Esophagus mucosa (tissue), 1 donor: ENCODE results near the gene FTO. TPM values are rescaled to one million over a fixed set of nuclear protein-coding genes. Genes with fewer than 3 reads are reported as not detected.
"Not testable (repeated sequence)": the region's sequence is repeated elsewhere in the genome, so short reads cannot be mapped to it uniquely, and the experiment has no call there.

Experiments
- ATAC-seq: fragments of 200-7000 bp; cut with Tn5 transposase; one replicate; pipeline ENCODE4 v1.9.1; 2020
- total RNA-seq: library from RNA; stranded (reverse); gene quantifications from one replicate; pipeline ENCODE4 v1.2.4, GENCODE V29; 2023
- donor health status: DM: yes; HTN: yes; CAD: no.

The FTO gene
- total RNA-seq, 1 donor from 2014 or later, result 33.3 TPM

DNA sequence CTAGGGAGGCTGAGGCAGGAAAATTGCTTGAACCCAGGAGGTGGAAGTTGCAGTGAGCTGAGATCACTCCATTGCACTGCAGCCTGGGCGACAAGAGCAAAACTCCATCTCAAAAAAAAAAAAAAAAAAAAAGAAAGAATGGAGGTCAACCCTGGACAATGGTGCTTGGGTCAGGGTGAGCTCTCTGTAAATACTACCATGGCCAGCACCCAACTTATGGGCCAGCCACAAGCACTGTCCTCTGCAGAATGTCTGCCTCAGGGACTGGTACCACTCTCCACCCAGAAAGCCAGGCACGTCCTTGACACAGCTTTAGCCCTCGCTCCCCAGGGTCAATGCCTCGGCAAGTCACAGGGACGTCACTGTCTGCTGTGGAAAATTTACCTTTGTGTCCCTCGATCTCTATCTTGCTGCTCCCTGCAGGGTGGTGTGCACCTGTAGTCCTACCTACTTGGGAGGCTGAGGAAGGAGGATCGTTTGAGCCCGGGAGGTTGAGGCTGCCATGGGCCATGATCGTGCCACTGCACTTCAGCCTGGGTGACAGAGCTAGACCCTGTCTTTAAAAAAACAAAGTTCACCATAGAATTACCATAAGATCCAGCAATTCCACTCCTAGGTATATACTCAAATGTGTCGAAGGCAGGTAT, 459.4 kb downstream of the FTO start:
- no peak for ATAC-seq

DNA sequence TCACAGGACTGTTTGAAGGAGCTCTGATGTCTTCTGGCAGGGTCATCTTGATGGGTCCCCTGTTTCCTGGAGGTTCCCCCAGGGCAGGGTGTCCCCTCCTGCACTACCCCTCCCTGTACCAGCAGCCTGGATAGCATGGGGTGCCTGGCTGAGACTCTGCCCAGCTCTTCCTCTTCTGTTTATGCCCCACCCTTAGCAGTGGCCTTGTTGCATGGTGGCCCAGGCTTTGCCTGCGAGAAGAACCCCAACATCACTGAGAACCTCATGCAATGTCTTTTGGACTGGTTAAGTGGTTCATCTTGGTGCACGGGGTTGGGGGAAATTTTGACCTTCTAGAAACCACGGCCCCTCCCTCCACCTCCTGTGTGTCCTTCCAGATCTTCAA, 460.8 kb downstream of the FTO start:
- no peak for ATAC-seq

DNA sequence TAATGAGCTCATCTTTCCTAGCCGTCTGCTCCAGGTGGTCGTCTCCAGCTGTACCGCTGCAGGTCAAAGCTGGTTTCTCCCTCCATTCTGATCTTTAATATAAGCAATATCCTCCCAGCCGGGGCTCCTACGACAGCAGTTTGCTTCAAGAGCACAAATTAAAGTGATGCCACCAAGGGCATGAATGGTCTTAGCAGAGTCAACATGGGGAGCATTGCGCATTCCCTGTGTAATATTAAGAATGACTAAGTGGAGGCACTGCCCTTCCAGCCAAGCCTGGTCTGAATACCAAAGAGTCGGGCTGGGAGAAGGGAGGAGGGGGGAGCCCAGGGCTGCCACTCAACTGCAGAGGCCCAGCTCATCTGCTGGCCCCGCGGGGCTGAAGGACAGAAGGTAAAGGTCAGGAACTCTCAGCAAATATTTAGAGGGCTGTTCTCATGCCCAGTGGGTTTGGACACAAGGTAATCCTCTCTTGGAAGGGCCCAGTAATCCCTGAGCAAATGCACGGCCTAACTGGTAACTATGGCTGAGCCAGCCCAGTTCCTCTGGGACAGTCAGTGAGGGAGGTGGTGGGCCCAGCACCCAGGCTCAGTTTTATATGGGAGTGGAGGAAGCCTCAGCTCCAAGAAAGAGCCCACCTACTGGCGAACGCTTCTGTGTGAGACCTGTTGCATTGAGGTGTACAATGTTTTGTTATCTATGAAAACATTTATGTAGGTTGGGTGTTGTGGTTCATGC, 461.4 kb downstream of the FTO start:
- no peak for ATAC-seq

DNA sequence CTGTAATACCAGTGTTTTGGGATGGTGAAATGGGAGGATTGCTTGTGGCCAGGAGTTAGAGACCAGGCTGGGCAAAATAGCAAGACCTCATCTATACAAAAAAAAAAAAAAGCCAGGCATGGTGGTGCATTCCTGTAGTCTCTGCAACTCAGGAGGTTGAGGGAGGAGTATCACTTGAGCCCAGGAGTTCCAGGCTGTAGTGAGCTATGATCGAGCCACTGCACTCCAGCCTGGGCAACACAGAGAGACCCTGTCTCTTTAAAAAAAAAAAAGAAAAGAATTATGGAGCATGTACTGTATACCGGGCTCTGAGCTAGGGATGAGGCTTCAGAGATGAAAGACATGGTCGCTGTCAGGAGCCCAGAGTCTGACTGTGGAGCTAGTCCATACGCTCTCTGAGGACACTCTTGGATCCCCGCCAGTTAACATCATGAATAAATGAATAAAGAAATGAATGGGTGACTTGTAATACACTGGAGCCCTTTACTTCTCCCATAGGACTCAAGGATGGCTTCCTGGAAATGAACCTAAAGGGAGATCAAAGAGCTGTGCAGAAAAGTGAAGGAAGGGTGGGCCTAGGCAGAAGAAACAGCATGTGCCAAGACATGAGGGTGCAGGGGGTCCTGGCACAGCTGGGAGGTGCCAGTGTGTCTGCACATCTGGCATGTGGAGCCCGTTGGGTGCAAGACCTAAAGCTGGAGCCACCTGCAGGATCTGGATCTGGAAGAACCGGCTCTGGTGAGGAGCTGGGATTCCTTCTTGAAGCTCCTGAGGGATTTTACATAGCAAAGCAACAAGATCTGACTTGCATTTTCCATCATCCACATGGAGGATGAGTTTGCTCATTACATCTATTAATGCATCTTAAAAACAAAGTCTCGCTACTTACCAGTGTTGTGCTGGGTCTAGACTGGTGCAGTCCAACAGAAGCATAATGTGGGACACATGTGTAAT, 462.2 kb downstream of the FTO start:
- peak; percentile 33 for ATAC-seq

DNA sequence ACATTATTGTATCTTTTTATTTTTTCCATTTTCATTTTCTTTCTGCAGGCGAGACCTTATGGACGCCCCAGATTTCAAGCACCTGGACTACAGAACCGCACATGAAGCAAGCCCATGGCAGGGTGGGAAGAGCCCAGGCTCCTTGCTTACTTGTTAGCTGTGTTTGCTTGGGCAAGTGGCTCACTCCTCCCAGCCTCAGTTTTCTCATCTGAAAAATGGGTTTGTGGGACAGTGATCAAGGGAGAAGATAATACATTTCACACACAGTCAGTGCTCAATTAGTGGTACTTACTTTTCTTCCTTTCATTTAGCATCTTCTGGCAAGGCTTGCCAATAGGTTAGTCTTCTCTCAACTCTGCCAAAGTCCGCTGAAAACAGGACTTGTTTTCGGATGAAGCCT, 465.2 kb downstream of the FTO start:
- no peak for ATAC-seq

DNA sequence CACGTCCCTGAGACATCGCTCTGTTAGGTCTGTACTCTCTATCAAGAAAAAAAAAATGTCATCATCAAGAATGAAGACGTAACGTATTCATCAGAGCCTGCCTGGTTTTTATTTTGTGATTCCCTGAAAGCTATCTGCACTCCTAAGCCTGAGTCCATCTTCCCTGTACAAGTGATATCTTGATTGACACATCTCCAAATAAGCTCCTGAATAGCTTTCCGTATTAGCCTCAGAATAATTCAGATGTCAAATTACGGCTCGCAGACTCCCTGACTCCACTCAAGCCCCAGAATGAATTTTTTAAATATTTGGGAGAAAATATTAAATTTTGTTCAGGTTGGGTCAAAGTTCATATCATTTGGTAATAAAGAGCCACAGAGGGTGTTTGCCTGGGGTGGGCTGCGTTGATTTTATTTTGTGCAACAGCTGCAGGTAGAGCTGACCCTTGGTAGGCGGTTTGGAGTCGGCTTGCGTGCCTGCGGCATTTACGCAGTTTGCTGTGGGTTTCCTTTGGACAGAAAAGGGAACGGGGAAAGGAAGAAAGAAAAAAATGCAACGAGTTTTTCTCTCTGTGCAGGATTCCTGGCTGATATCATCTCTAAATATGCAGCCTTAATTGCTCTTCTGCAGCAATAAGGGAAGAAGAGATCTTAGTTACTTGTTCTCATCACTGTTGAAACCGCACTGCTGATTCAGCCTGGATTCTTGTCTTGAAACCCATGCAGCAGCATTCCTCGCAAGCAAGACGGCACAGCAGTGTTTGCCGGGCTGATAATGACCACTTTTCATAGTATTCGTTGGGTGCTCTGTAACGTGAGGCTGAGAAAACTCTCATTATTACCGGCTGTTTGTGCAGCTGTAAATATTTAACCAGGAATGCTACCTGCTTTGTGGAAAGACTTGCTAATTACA, 467.9 kb downstream of the FTO start:
- ATAC-seq, result no peak

DNA sequence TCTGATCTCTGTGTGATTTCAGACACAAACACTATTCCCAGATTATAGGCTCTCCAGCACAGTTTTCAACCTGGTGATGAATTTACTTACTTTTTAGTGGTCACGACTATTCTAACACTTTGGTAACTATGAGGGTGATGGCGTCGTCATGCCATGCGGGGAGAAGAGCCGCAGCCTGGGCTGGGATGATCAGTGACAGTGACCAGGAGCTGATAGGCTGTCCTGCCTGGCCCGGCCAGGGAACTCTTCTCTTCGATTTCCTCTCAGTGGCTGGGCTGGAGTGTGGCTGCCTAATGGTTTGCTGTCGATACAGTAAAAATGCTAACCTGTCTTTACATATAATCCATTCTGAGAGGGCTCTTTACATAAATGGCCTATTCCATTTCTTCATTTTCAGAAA, 469.5 kb downstream of the FTO start:
- ATAC-seq, result no peak

DNA sequence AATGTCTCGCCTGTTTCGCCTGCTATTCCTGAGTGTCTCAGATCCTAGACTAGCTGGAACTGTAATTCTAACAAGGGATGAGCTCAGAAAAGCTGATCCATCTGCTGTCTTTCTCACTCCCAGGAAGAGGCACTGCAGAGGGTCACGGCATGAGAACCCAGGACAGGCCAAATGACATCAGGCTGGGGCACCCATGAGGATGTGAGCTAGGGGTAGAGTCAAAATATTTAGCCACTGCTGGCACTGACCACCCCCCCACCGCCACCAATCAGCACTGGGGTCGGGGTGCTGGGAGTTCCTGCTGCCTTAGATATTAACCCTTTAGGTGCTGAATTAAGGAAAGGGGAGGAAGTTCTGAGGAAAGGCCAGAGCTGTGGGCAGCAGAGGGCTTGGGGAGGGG, 470.2 kb downstream of the FTO start:
- no peak for ATAC-seq

DNA sequence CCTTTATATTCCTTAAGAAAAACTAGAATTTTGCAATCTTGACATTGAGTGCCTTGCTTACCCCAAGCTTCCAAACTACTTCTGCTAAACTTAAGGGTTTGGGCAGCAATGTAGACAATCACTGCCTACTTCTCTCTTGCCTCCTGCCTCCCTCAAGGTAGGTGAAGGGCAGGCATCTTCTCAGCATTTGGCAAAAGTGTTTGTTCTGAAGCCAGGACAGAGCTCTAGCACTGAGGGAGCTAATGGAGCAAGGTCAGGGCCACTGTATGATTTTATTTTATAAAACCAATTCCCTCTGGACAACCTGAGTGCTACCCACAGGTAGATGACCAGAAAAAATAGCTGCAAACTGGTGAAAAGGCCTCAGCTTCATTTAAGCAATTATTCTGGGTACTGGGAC, 470.8 kb downstream of the FTO start:
- ATAC-seq, result no peak

DNA sequence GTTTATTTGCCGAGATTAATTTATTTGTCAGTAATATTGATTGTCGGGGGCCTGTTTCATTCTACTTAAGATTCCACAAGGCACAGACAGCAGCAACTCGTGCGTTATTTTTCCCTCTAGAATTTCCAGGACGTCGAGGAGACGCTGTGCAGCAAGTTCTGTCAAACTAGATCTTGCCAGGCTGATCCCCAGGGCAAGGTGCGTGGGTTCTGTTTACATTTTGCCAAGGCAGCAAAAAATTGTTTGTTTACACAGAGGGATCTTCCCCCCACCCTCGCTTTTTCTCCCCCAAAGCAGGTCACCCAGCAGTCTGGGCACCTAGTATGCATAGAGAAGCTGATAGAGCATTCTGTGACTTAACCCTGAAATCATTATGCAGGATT, 471.2 kb downstream of the FTO start:
- no peak for ATAC-seq

DNA sequence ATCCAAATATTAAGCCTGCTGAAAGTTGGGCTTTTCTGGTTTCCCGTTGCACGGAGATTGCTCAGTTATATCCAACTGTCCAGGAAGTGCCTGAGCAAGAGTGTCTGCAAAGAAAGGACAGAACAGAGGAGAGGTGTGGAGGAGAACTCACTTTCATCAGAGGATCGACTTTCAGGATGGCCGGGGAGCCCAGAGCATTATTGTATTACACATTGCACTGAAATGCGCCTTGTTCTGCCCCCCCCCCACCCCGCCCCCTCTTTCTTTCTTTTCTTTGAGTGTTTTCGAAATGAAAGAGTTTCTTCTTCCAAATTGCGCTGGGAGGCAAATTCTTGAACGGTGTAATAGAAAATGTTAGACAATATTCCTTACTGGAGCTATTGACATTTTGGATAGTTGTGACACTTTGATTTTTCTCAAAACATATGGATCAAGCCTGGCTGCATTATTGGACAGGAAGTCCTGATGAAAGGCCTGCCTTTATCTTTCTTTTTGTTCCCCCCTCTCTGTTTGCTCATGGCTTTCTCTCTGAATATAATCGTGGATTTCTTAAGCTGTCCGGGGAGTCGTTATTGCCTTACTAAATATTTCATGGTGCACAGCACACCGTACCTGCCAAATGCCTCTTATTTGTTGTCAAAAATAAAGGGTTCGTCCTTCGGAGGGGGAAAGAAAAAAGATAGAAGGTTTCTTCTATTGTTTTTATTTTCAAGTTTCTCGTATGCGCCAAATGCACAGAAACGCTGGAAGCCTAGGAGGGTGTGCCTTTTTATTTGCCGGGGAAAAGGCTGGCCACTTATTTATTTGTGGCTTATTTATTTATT, 471.8 kb downstream of the FTO start:
- ATAC-seq, result peak; percentile 8

DNA sequence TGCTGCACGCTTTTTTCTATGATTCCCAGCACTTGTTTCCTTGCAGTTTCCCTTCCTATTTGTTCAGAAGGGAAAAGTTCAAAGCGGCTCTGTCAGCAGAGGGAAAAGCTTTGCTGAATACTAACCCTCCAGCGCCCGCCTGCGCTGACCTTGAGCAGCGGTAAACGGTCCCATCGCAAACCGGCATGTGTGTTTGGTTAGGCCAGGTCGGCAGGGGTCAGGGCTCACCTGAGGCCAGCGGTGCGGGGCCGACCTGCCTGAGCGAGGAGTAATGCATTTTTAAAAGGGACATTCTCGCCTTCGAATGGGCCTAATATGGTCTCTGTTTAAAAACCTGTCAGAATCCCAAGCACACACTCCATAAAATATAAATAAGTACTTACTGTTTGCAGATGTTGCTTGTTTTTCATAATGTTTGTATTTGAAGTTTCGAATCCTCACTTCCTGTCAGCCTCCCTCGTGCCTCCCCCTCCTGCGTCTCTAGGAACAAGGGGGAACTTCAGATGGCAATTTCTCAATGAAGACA, 472.5 kb downstream of the FTO start:
- no peak for ATAC-seq

DNA sequence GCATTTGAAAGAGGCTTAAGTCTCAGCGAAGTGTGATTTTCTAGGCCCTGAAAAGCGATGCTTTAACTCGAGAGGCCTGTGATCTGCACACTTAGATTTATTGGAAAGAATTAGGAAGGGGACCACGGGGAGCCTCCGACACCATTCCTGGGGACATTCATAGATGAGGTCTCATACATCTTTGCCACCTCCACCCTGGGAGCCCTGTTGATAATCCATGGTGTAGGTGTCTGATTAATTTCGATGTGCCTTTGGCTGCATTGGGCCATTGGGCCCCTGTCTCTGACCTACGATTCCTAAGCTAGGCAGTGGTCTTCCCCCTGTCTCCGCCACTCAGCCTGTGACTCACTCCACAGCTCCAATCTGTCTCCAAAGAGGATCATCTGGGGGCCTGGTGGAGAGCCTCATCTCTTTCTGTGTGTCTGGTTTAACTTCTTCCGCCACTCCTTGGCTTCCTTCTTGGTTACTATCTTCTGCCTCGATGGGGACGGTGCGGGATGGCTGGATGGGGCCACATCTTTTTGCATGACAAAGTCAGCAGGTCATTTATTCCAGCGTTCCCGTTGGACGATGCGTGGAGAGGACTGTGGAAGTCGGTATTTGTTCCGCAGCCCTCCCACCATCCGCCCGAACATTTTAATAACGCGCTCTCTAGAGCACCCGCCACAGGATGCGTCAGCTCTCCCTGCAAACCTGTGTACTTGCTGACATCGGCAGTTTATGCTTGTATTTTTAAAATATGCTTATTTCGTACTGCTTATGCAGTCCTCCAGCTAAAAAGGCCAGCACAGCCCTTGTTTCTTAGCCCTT, 473.3 kb downstream of the FTO start:
- no peak for ATAC-seq

DNA sequence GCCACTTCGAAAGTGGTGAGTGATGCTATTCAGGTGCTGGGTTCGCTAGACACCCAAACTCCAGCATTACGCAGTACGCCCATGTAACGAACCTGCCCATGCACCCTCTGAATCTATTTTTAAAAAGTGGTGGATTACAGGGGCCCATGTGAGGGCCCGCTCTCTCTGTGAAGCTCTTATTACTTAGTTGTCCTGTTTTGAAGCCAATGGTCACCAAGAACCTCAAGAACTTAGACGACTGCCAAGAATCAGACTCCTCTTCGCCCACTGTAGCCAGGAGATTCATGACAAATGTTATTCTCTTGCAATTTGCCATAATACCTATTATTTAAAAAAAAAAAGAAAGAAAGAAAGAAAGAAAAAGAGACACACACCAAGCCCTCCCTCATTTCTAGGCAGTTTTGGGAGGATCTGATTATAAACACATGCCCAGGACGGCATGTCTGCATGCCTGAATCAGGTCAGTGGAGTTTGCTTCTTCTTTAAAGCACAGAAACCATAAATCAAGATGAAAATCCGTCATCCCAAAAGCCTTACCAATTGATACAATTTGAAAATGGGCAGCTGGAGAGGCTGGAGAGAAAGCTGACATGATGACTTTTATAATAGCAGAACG, 474.0 kb downstream of the FTO start:
- no peak for ATAC-seq

DNA sequence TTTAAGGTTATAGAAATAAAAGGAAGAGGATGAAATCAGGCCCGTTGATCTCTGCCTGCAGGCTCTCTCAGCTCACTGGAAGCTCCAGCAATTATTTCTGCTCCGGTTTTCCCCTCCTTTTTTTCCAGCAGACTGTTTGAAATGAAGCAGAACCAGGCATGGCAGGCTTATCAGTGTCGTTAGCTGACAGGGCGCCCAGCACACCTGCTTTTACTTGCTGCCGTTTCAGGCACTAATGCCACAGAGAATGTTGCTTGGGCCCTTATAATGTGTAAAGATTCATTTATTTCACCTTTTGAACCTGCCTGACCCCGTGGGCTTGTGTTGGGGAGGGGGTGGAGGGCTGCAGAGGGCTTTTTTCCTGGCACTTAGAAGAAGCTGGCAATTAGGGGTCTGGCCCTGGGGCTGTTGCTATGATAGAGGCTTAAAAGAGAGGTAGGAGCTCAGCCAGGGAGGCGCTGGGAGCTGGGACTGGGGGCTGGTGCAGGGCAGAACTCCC, 474.6 kb downstream of the FTO start:
- no peak for ATAC-seq

DNA sequence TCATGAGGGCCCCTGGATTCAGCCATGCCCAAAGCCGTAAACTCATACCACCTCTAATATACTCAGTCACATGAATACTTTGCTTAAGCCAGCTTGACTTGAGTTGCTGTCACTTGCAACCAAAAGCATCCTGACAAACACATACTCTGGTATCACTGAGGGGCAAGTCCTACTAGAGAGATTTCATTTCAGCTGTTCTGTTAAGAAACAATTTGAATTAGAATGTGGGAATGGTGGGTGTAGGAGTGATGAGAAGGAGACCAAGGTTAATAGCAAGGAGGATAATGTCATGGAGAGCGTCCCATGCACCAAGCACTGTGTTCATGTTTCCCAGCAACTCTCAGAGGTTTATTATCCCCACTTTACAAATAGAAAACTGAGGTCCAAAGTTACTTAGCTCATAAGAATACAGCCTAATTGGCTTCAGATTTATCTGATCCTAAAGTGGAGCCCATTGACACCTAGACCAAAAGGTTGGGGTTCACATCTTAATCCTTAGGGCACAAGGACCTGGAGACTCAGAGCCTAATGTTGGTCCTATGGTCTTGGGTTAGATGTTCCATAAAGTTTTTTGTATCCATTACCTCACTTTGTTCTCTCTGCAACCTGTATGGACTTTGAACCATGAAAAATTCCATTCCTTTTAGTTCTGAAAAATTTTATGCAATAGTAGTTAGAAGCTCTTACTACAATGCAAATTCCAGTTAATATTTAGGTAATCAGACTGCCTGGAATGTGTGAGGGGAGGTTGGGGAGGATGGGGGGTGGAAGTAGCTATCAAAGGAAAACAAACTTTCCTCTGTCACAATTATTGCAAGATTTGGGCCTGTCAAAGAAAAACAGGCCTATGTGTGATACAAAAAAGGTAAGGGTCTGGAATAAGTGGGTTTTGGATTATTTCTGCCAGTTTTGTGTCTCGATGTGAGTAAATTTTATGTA, 476.7 kb downstream of the FTO start:
- ATAC-seq, result no peak

DNA sequence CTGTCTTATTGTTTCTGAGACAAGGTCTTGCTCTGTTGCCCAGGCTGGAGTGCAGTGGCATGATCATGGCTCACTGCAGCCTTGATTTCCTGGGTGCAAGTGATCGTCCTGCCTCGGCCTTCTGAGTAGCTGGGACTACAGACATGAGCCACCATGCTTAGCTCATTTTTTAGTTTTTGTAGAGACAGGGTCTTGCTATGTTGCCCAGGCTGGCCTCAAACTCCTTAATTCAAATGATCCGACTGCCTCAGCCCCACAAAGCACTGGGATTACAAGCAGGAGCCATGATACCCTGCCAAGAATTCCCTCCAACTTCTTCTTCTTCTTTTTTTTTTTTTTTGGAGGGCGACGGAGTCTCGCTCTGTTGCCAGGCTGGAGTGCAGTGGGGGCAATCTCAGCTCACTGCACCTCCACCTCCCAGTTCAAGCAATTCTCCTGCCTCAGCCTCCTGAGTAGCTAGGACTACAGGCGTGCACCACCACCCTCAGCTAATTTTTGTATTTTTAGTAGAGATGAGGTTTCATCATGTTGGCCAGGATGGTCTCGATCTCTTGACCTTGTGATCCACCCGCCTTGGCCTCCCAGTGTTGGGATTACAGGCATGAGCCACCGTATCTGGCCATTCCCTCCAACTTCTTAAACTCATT, 477.9 kb downstream of the FTO start:
- not testable (repeated sequence) for ATAC-seq

DNA sequence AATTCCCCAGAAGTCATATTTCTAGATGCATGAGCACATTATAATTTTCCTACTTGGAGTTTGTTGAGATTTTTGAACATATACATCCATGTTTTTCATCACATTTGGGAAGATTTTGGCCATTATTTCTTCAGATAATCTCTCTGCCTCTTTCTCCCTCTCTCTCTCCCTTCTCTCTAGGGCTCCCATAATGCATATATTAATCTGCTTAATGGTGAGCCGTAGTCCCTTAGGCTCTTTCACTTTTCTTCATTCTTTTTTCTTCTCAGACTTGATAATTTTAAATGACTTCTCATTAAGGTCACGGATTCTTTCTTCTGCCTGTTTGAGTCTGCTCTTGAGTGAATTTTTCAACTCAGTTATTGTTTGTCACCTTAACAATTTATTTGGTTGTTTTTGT, 481.1 kb downstream of the FTO start:
- no peak for ATAC-seq
